ENCODE measurements around the gene ARRDC2.
"Not testable (repeated sequence)": the region's sequence is repeated elsewhere in the genome, so short reads cannot be mapped to it uniquely, and the experiment has no call there.

- not testable (repeated sequence) for TF ChIP-seq CTCF (IDR thresholded peaks at IDR 0.05; ENCODE audit: insufficient read depth, low read depth, low read length); EZH2 (IDR thresholded peaks at IDR 0.05; ENCODE audit: insufficient read depth, low read length)
Observed at GRCh38 chr19:17986569-17986968, 21.4 kb upstream of the ARRDC2 start.

Data from astrocyte (in vitro differentiated cells and primary cell).